K562 (cell line): ENCODE results near the gene LINC00305.

Source experiments
- ARNT ChIP-seq, 2 experiments: fragments of 450-650 bp; IDR thresholded peaks; 2 replicates each; pipeline ENCODE4 v1.6.1; 2016; ENCODE audit warnings: mild to moderate bottlenecking in 1 of 2
- CREB1 ChIP-seq, 2 experiments: sonication (generic) in 1 of 2; formaldehyde crosslinking in 1 of 2; IDR thresholded peaks; 2 replicates each; pipeline versions ENCODE4 v1.6.1 to v1.8.0; 2012 to 2022; ENCODE audit warnings: inconsistent platforms in 1 of 2, mild to moderate bottlenecking in 1 of 2, missing genetic modification reagents in 1 of 2, moderate library complexity in 1 of 2
- HNRNPL ChIP-seq: fragments of 200-400 bp; formaldehyde crosslinking; IDR thresholded peaks from 2 replicates; pipeline ENCODE4 v1.6.1; 2017; ENCODE audit warnings: low read depth, mild to moderate bottlenecking, low read length
- JUND ChIP-seq, 2 experiments: IDR thresholded peaks; 2 replicates in 1 of 2; 3 replicates in 1 of 2; pipeline ENCODE4 v1.6.1; 2011; ENCODE audit warnings: borderline replicate concordance in 2 of 2, low read depth in 2 of 2, low read length in 2 of 2, improper control_type of control experiment in 1 of 2, missing biosample characterization in 1 of 2, missing genetic modification characterization in 1 of 2, missing genetic modification reagents in 1 of 2
- MAFK ChIP-seq: IDR thresholded peaks from 2 replicates; pipeline ENCODE4 v1.6.1; 2011; ENCODE audit warnings: low read length, improper control_type of control experiment
- POLR2AphosphoS2 ChIP-seq: IDR thresholded peaks from 2 replicates; pipeline ENCODE4 v1.6.1; 2012; ENCODE audit warnings: low read length, improper control_type of control experiment
- POU5F1 ChIP-seq: fragments of 150-350 bp; IDR thresholded peaks from 2 replicates; pipeline ENCODE4 v1.6.1; 2014; ENCODE audit warnings: borderline replicate concordance, low read length, low read depth, mild to moderate bottlenecking; ENCODE audit not compliant: partially characterized antibody
- RBM15 ChIP-seq: fragments of 200-400 bp; formaldehyde crosslinking; IDR thresholded peaks from 2 replicates; pipeline ENCODE4 v1.6.1; 2018; ENCODE audit warnings: mild to moderate bottlenecking, low read length, moderate library complexity; ENCODE audit not compliant: insufficient read depth
- SP1 ChIP-seq: sonication (generic); formaldehyde crosslinking; IDR thresholded peaks from 2 replicates; pipeline ENCODE4 v1.8.1; 2022; ENCODE audit warnings: mild to moderate bottlenecking, missing genetic modification reagents
- ZKSCAN1 ChIP-seq: fragments of 150-350 bp; IDR thresholded peaks from 2 replicates; pipeline ENCODE4 v1.6.1; 2016; ENCODE audit warnings: low read depth, low read length
- TF ChIP-seq, protein P1 (sequence below), 3 experiments: IDR thresholded peaks in 2 of 3; conservative IDR thresholded peaks in 1 of 3; 2 replicates each; pipeline ENCODE4 v1.5.1; 2011 to 2012; ENCODE audit warnings: low read length in 3 of 3, mild to moderate bottlenecking in 3 of 3, control low read depth in 2 of 3, improper control_type of control experiment in 1 of 3, inconsistent platforms in 1 of 3, low read depth in 1 of 3, mixed read lengths in 1 of 3, moderate library complexity in 1 of 3; ENCODE audit not compliant: insufficient read depth in 2 of 3

DNA sequence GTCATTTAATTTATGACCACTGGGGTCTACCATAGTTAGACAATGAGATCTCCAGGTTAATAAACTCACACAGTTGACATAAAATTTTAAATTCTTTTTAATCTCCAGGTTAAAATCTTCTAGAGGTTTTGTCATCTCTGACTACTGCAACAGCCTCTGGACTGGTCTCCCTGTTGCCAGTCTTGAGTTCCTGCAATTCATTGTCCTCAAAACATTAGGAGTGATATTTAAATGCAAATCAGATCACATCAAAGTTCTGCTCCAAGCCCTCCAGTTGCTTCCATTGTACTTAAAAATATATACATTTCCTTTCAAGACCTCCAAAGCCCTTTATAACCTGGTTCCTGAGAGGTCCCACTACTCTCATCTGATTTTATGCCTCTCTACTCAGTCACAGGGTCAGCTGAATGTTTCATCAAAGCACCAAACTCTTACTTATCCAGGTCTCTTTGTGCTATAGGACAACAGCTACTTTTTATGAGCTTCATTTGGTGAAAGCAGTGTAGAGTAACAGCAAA lies 18.6 kb upstream of the LINC00305 start:
- no peak for TF ChIP-seq ZKSCAN1
- TF ChIP-seq POU5F1 = no peak
- no peak for TF ChIP-seq JUND (IDR thresholded peaks at IDR 0.05; ENCODE audit: borderline replicate concordance, low read depth, low read length)
- TF ChIP-seq JUND (tag; IDR thresholded peaks at IDR 0.05; ENCODE audit: borderline replicate concordance, low read depth, low read length) = no peak
- TF ChIP-seq MAFK = no peak
- no peak for TF ChIP-seq CREB1 (IDR thresholded peaks at IDR 0.05)
- no peak for TF ChIP-seq CREB1 (CRISPR knock-in tag; IDR thresholded peaks at IDR 0.05)
- TF ChIP-seq SP1 = no peak
- TF ChIP-seq, protein P1, sequence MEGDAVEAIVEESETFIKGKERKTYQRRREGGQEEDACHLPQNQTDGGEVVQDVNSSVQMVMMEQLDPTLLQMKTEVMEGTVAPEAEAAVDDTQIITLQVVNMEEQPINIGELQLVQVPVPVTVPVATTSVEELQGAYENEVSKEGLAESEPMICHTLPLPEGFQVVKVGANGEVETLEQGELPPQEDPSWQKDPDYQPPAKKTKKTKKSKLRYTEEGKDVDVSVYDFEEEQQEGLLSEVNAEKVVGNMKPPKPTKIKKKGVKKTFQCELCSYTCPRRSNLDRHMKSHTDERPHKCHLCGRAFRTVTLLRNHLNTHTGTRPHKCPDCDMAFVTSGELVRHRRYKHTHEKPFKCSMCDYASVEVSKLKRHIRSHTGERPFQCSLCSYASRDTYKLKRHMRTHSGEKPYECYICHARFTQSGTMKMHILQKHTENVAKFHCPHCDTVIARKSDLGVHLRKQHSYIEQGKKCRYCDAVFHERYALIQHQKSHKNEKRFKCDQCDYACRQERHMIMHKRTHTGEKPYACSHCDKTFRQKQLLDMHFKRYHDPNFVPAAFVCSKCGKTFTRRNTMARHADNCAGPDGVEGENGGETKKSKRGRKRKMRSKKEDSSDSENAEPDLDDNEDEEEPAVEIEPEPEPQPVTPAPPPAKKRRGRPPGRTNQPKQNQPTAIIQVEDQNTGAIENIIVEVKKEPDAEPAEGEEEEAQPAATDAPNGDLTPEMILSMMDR (IDR thresholded peaks at IDR 0.05 in 2 of 3, conservative IDR thresholded peaks at IDR 0.05 in 1 of 3; ENCODE audit: insufficient read depth in 2 of 3, low read depth in 1 of 3, low read length in 3 of 3) = no peak
- no peak for TF ChIP-seq RBM15
- no peak for TF ChIP-seq POLR2AphosphoS2
- TF ChIP-seq ARNT (IDR thresholded peaks at IDR 0.05) = no peak
- no peak for TF ChIP-seq HNRNPL
